GM12878 (cell line): ENCODE measurements around the gene ZNF264.

Experiments used
- GABPA ChIP-seq: IDR thresholded peaks from 2 replicates; pipeline ENCODE4 v1.6.1; 2014; ENCODE audit warnings: antibody characterized with exemption, low read depth, mild to moderate bottlenecking, inconsistent platforms
- ZNF274 ChIP-seq: IDR thresholded peaks from one replicate; pipeline ENCODE4 v1.8.0; 2011; ENCODE audit not compliant: insufficient read length, insufficient read depth
- TF ChIP-seq, protein P1 (sequence below), 3 experiments: IDR thresholded peaks in 2 of 3; conservative IDR thresholded peaks in 1 of 3; 2 replicates each; pipeline ENCODE4 v1.5.1; 2011; ENCODE audit warnings: low read depth in 3 of 3, low read length in 3 of 3, mild to moderate bottlenecking in 3 of 3, control low read depth in 2 of 3, moderate library complexity in 2 of 3, inconsistent platforms in 1 of 3, mixed read lengths in 1 of 3; ENCODE audit not compliant: control insufficient read depth in 2 of 3, insufficient read depth in 1 of 3; ENCODE audit errors: extremely low read depth in 1 of 3

GRCh38 chr19:57248646-57249045, 57.3 kb downstream of the ZNF264 start:
- no peak for TF ChIP-seq GABPA
- TF ChIP-seq, protein P1, sequence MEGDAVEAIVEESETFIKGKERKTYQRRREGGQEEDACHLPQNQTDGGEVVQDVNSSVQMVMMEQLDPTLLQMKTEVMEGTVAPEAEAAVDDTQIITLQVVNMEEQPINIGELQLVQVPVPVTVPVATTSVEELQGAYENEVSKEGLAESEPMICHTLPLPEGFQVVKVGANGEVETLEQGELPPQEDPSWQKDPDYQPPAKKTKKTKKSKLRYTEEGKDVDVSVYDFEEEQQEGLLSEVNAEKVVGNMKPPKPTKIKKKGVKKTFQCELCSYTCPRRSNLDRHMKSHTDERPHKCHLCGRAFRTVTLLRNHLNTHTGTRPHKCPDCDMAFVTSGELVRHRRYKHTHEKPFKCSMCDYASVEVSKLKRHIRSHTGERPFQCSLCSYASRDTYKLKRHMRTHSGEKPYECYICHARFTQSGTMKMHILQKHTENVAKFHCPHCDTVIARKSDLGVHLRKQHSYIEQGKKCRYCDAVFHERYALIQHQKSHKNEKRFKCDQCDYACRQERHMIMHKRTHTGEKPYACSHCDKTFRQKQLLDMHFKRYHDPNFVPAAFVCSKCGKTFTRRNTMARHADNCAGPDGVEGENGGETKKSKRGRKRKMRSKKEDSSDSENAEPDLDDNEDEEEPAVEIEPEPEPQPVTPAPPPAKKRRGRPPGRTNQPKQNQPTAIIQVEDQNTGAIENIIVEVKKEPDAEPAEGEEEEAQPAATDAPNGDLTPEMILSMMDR (IDR thresholded peaks at IDR 0.05 in 2 of 3, conservative IDR thresholded peaks at IDR 0.05 in 1 of 3; ENCODE audit: control insufficient read depth in 2 of 3, extremely low read depth in 1 of 3, insufficient read depth in 1 of 3, low read depth in 3 of 3, low read length in 3 of 3), result no peak
- TF ChIP-seq ZNF274, result no peak
